Keratinocyte (primary cell): ENCODE results near the gene PCSK6. TPM values are rescaled to one million over a fixed set of nuclear protein-coding genes. Genes with fewer than 3 reads are reported as not detected.

Experiments
- DNase-seq: peaks from one replicate; pipeline ENCODE4 v3.0.0-alpha.2; 2011; ENCODE audit warnings: low read depth, missing footprints, low spot score
- FAIRE-seq: peaks from 2 replicates; lab custom pipeline; 2011; peaks lifted over from hg19 to GRCh38; lab: Jason Lieb, UNC
- H2AFZ ChIP-seq: 2 replicates; pipeline ENCODE4 v1.6.0; 2012; ENCODE audit warnings: low read length, control low read depth, inconsistent platforms; ENCODE audit not compliant: control insufficient read depth
- H3K27ac ChIP-seq: 2 replicates; pipeline ENCODE4 v1.5.1; 2011; ENCODE audit warnings: low read length; ENCODE audit not compliant: control insufficient read depth, insufficient read depth
- H3K27me3 ChIP-seq: 3 replicates; pipeline ENCODE4 v1.6.0; 2011; ENCODE audit warnings: low read length; ENCODE audit not compliant: control insufficient read depth, insufficient read depth; ENCODE audit errors: extremely low read depth
- H3K36me3 ChIP-seq, 2 experiments: 2 replicates in 1 of 2; 3 replicates in 1 of 2; pipeline ENCODE4 v1.5.1; 2011; ENCODE audit warnings: low read length in 2 of 2, mild to moderate bottlenecking in 1 of 2; ENCODE audit not compliant: control insufficient read depth in 2 of 2, insufficient read depth in 2 of 2; ENCODE audit errors: extremely low read depth in 1 of 2
- H3K4me1 ChIP-seq: 3 replicates; pipeline ENCODE4 v1.5.1; 2011; ENCODE audit warnings: low read length; ENCODE audit not compliant: control insufficient read depth, insufficient read depth; ENCODE audit errors: extremely low read depth
- H3K4me2 ChIP-seq: 3 replicates; pipeline ENCODE4 v1.6.0; 2011; ENCODE audit warnings: low read depth, low read length; ENCODE audit not compliant: control insufficient read depth, insufficient read depth; ENCODE audit errors: extremely low read depth
- H3K4me3 ChIP-seq, 3 experiments: fragments of 200-600 bp in 1 of 3; sonication (generic) in 1 of 3; 2 replicates in 2 of 3; 3 replicates in 1 of 3; pipeline ENCODE4 v1.5.1; 2011 to 2016; ENCODE audit warnings: low read length in 3 of 3, mild to moderate bottlenecking in 3 of 3, control low read depth in 2 of 3, inconsistent platforms in 1 of 3, low read depth in 1 of 3, mixed read lengths in 1 of 3, mixed run types in 1 of 3, moderate library complexity in 1 of 3; ENCODE audit not compliant: control insufficient read depth in 2 of 3, insufficient read depth in 2 of 3; ENCODE audit errors: extremely low read depth in 1 of 3
- H3K79me2 ChIP-seq: 2 replicates; pipeline ENCODE4 v1.6.0; 2012; ENCODE audit warnings: low read length; ENCODE audit not compliant: control insufficient read depth, insufficient read depth
- H3K9ac ChIP-seq: 3 replicates; pipeline ENCODE4 v1.6.0; 2011; ENCODE audit warnings: low read length; ENCODE audit not compliant: control insufficient read depth, insufficient read depth; ENCODE audit errors: extremely low read depth
- H3K9me1 ChIP-seq: 3 replicates; pipeline ENCODE4 v1.6.0; 2011; ENCODE audit warnings: low read length; ENCODE audit not compliant: control insufficient read depth, insufficient read depth; ENCODE audit errors: extremely low read depth
- H3K9me3 ChIP-seq: 2 replicates; pipeline ENCODE4 v1.5.1; 2012; ENCODE audit warnings: low read depth, low read length; ENCODE audit not compliant: control insufficient read depth
- H4K20me1 ChIP-seq: 3 replicates; pipeline ENCODE4 v1.6.0; 2011; ENCODE audit warnings: low read length; ENCODE audit not compliant: control insufficient read depth, insufficient read depth; ENCODE audit errors: extremely low read depth
- CTCF ChIP-seq, 3 experiments: IDR thresholded peaks in 1 of 3; conservative IDR thresholded peaks in 1 of 3; optimal IDR thresholded peaks in 1 of 3; 2 replicates in 2 of 3; 3 replicates in 1 of 3; pipeline versions ENCODE3 to v1.5.1; 2011; ENCODE audit warnings: low read length in 3 of 3, mild to moderate bottlenecking in 3 of 3, moderate library complexity in 2 of 3, control low read depth in 1 of 3, inconsistent platforms in 1 of 3; ENCODE audit not compliant: insufficient read depth in 2 of 3; ENCODE audit errors: extremely low read depth in 1 of 3
- EZH2 ChIP-seq: IDR thresholded peaks from one replicate; pipeline ENCODE4 v1.6.1; 2012; ENCODE audit warnings: inconsistent platforms, mild to moderate bottlenecking, low read length, moderate library complexity
- dilution Hi-C: fragments of 300-500 bp; cut with MboI; formaldehyde crosslinking; loops from one replicate; pipeline ENCODE4 v1.7.0; 2020; ENCODE audit warnings: low sequenced_read_pairs; ENCODE audit not compliant: extremely low pct_ligation_motif_present
- polyA plus RNA-seq, 5 experiments: library from polyadenylated mRNA; depleted of rRNA in 3 of 5; stranded (reverse) in 3 of 5; stranded (forward) in 1 of 5; unstranded in 1 of 5; fragments of >200 nt; gene quantifications; 1 replicate in 1 of 5; 2 replicates in 3 of 5; 3 replicates in 1 of 5; pipeline versions ENCODE4 v1.2.1 to v1.2.3, GENCODE V29; 2011 to 2012; ENCODE audit warnings: missing spikeins in 2 of 5, low read depth in 1 of 5, low replicate concordance in 1 of 5

Gene PCSK6
- polyA plus RNA-seq, 1 donor (not counting 4 experiments of a cell fraction or from before 2014, with no cell fraction given) = 3.1 TPM

- no peak overlapping the region for H2AFZ ChIP-seq
- H3K36me3 ChIP-seq = no peaks in the 10 kb centered on the region
- FAIRE-seq = no peak
- peaks cover 22% of the 10 kb centered on the region for H3K27me3 ChIP-seq
- no peak overlapping the region for H3K4me3 ChIP-seq
- TF ChIP-seq CTCF (optimal IDR thresholded peaks at IDR 0.05 in 1 of 3, IDR thresholded peaks at IDR 0.05 in 1 of 3, conservative IDR thresholded peaks at IDR 0.05 in 1 of 3; ENCODE audit: extremely low read depth in 1 of 3, insufficient read depth in 2 of 3, low read length in 3 of 3) = no peak
- no peak for TF ChIP-seq EZH2
- peaks cover 5% of the 10 kb centered on the region for H3K4me1 ChIP-seq
- no peak overlapping the region for H3K9ac ChIP-seq
- no peaks in the 10 kb centered on the region for H3K9me3 ChIP-seq
- no peak overlapping the region for H3K4me2 ChIP-seq
- no peak for DNase-seq
- no peaks in the 10 kb centered on the region for H3K79me2 ChIP-seq
- no peaks in the 10 kb centered on the region for H4K20me1 ChIP-seq
- dilution Hi-C loops = no loop called here
- no peak overlapping the region for H3K27ac ChIP-seq
- no peaks in the 10 kb centered on the region for H3K9me1 ChIP-seq
Measured at GRCh38 chr15:101499863-101500713, 10.6 kb upstream of the PCSK6 start.

GRCh38 chr15:101498717-101499480, 9.4 kb upstream of the PCSK6 start:
- Histone ChIP-seq H3K27me3 (peaks cover 22% of the 10 kb centered on the region), H4K20me1 (no peaks in the 10 kb centered on the region), H2AFZ (no peak overlapping the region), H3K9me3 (no peaks in the 10 kb centered on the region), H3K36me3 (no peaks in the 10 kb centered on the region), H3K4me3 (no peak overlapping the region), H3K4me1 (peaks cover 5% of the 10 kb centered on the region), H3K9ac (no peak overlapping the region), H3K27ac (no peak overlapping the region), H3K4me2 (no peak overlapping the region), H3K9me1 (no peaks in the 10 kb centered on the region), H3K79me2 (no peaks in the 10 kb centered on the region)
- FAIRE-seq (no peak), DNase-seq (no peak)
- dilution Hi-C loops = no loop called here
- TF ChIP-seq EZH2 (no peak), CTCF (optimal IDR thresholded peaks at IDR 0.05 in 1 of 3, IDR thresholded peaks at IDR 0.05 in 1 of 3, conservative IDR thresholded peaks at IDR 0.05 in 1 of 3; ENCODE audit: extremely low read depth in 1 of 3, insufficient read depth in 2 of 3, low read length in 3 of 3) (no peak)
